PC-9 (cell line): ENCODE data around the gene ELL2. TPM values are rescaled to one million over a fixed set of nuclear protein-coding genes. Genes with fewer than 3 reads are reported as not detected.
"Not testable (repeated sequence)": the region's sequence is repeated elsewhere in the genome, so short reads cannot be mapped to it uniquely, and the experiment has no call there.

Experiments
- BruUV-seq: library from RNA; stranded (reverse); fragments of 400-500 nt; replicated peaks from 2 replicates; lab custom pipeline; 2021; lab: Mats Ljungman, UMichigan
- CTCF ChIA-PET: fragments of 300-600 bp; sonication (Branson Sonifier 250); formaldehyde crosslinking; loops from one replicate; lab custom pipeline; 2022; ENCODE audit warnings: antibody characterized with exemption; lab: Charles Lee
- POLR2A ChIA-PET: fragments of 300-600 bp; sonication (Branson Sonifier 250); formaldehyde crosslinking; loops from one replicate; lab custom pipeline; 2022; ENCODE audit warnings: antibody characterized with exemption; ENCODE audit not compliant: unreplicated experiment; lab: Charles Lee
- DNase-seq, 2 experiments: peaks; one replicate each; pipeline versions ENCODE4 v3.0.0 to v3.0.0-alpha.2; 2015 to 2022; ENCODE audit warnings: mixed read lengths in 1 of 2
- H2AFZ ChIP-seq: fragments of 200-600 bp; sonication (generic); 2 replicates; pipeline ENCODE4 v1.8.1; 2017; ENCODE audit warnings: antibody characterized with exemption
- H3F3A ChIP-seq: fragments of 200-600 bp; sonication (generic); 2 replicates; pipeline ENCODE4 v1.8.1; 2017; ENCODE audit warnings: antibody characterized with exemption, mild to moderate bottlenecking, low read depth; ENCODE audit not compliant: insufficient read depth
- H3K27ac ChIP-seq: fragments of 200-600 bp; sonication (generic); 2 replicates; pipeline ENCODE4 v1.6.1; 2016; ENCODE audit warnings: mixed run types
- H3K27me3 ChIP-seq: fragments of 200-600 bp; sonication (generic); 2 replicates; pipeline ENCODE4 v1.6.1; 2016; ENCODE audit warnings: low read depth, mixed run types; ENCODE audit not compliant: insufficient read depth
- H3K36me3 ChIP-seq: fragments of 200-600 bp; sonication (generic); 2 replicates; pipeline ENCODE4 v1.6.1; 2016; ENCODE audit warnings: low read depth, mixed run types
- H3K4me1 ChIP-seq: fragments of 200-600 bp; sonication (generic); replicated peaks from 2 replicates; pipeline ENCODE4 v1.6.1; 2016; ENCODE audit warnings: mixed run types; ENCODE audit not compliant: insufficient read depth
- H3K4me2 ChIP-seq: fragments of 200-600 bp; sonication (generic); 2 replicates; pipeline ENCODE4 v1.6.1; 2017; ENCODE audit warnings: mixed run types
- H3K4me3 ChIP-seq: fragments of 200-600 bp; sonication (generic); 2 replicates; pipeline ENCODE4 v1.6.1; 2016; ENCODE audit warnings: mixed run types
- H3K79me2 ChIP-seq: fragments of 200-600 bp; sonication (generic); 2 replicates; pipeline ENCODE4 v1.6.1; 2017; ENCODE audit warnings: low read depth, mixed run types
- H3K9me2 ChIP-seq: fragments of 200-600 bp; sonication (generic); 2 replicates; pipeline ENCODE4 v1.8.1; 2017; ENCODE audit warnings: mild to moderate bottlenecking; ENCODE audit not compliant: insufficient read depth
- H3K9me3 ChIP-seq: fragments of 200-600 bp; sonication (generic); 2 replicates; pipeline ENCODE4 v1.8.1; 2016; ENCODE audit warnings: low read depth; ENCODE audit not compliant: insufficient read depth
- H4K20me1 ChIP-seq: fragments of 200-600 bp; sonication (generic); 2 replicates; pipeline ENCODE4 v1.8.1; 2017; ENCODE audit not compliant: insufficient read depth
- CTCF ChIP-seq: fragments of 200-600 bp; sonication (generic); conservative IDR thresholded peaks from 2 replicates; pipeline ENCODE4 v1.6.1; 2017; ENCODE audit warnings: mixed run types, antibody characterized with exemption, mild to moderate bottlenecking, moderate library complexity
- EZH2 ChIP-seq: fragments of 200-600 bp; sonication (generic); IDR thresholded peaks from 2 replicates; pipeline ENCODE4 v1.8.0; 2017; ENCODE audit warnings: antibody characterized with exemption, low read depth
- intact Hi-C: fragments of 100-400 bp; cut with micrococcal nuclease; formaldehyde crosslinking; loops from one replicate; pipeline ENCODE4 v1.10.0; 2022; ENCODE audit not compliant: unreplicated experiment
- total RNA-seq: library from RNA; stranded (reverse); gene quantifications from 2 replicates; pipeline ENCODE4 v1.2.3, GENCODE V29; 2021

Gene ELL2
- total RNA-seq, 1 experiment from 2014 or later: 25.5 TPM

- ChIA-PET POLR2A (no interaction called here), CTCF (no interaction called here)
- Histone ChIP-seq H2AFZ (no peak overlapping the region), H3K9me2 (no peaks in the 10 kb centered on the region), H3F3A (peaks cover 34% of the 10 kb centered on the region), H4K20me1 (no peaks in the 10 kb centered on the region), H3K4me3 (no peak overlapping the region), H3K4me2 (no peak overlapping the region), H3K4me1 (peaks cover 33% of the 10 kb centered on the region), H3K27ac (no peak overlapping the region), H3K79me2 (no peaks in the 10 kb centered on the region), H3K27me3 (no peaks in the 10 kb centered on the region), H3K36me3 (no peaks in the 10 kb centered on the region), H3K9me3 (no peaks in the 10 kb centered on the region)
- no TSS peak for BruUV-seq
- intact Hi-C loops: no loop called here
- TF ChIP-seq CTCF (no peak), EZH2 (no peak)
- no peak for DNase-seq
These were observed 105.1 kb downstream of the ELL2 start for GRCh38 chr5:95856501-95856981.

GRCh38 chr5:95853490-95853889 lies 108.2 kb downstream of the ELL2 start:
- ChIA-PET CTCF (no interaction called here), POLR2A (no interaction called here)

GRCh38 chr5:95852567-95852966 lies 109.1 kb downstream of the ELL2 start:
- no peaks in the 10 kb centered on the region for H3K36me3 ChIP-seq
- no TSS peak for BruUV-seq
- intact Hi-C loops: no loop called here
- H3K79me2 ChIP-seq: no peaks in the 10 kb centered on the region
- TF ChIP-seq CTCF: no peak
- no peak for TF ChIP-seq EZH2
- DNase-seq: no peak
- no peaks in the 10 kb centered on the region for H3K27me3 ChIP-seq
- H3K4me2 ChIP-seq: no peak overlapping the region
- CTCF ChIA-PET: no interaction called here
- no peak overlapping the region for H3K4me3 ChIP-seq
- no peaks in the 10 kb centered on the region for H3K9me2 ChIP-seq
- H2AFZ ChIP-seq: no peak overlapping the region
- no peaks in the 10 kb centered on the region for H4K20me1 ChIP-seq
- no peak overlapping the region for H3K27ac ChIP-seq
- H3K4me1 ChIP-seq: no peaks in the 10 kb centered on the region
- POLR2A ChIA-PET: no interaction called here
- no peaks in the 10 kb centered on the region; the same call in 1 of the 2 replicates for H3F3A ChIP-seq
- H3K9me3 ChIP-seq: no peaks in the 10 kb centered on the region

More at GRCh38 chr5:95853490-95853889, 108.2 kb downstream of the ELL2 start:
- intact Hi-C loops: no loop called here
- no peaks in the 10 kb centered on the region for H3K36me3 ChIP-seq
- H3K9me3 ChIP-seq: no peaks in the 10 kb centered on the region
- H3K4me3 ChIP-seq: no peak overlapping the region
- no peak overlapping the region for H3K4me2 ChIP-seq
- TF ChIP-seq CTCF: no peak
- no peak for TF ChIP-seq EZH2
- no peaks in the 10 kb centered on the region for H3K79me2 ChIP-seq
- H2AFZ ChIP-seq: no peak overlapping the region
- no TSS peak for BruUV-seq
- no peak overlapping the region for H3K27ac ChIP-seq
- H3K4me1 ChIP-seq: peaks cover 7% of the 10 kb centered on the region
- DNase-seq: no peak
- H3F3A ChIP-seq: peaks cover 6% of the 10 kb centered on the region; the same call in 1 of the 2 replicates
- H3K9me2 ChIP-seq: no peaks in the 10 kb centered on the region
- H3K27me3 ChIP-seq: no peaks in the 10 kb centered on the region
- H4K20me1 ChIP-seq: no peaks in the 10 kb centered on the region

- CTCF ChIA-PET, H3K9me2 ChIP-seq: not testable (repeated sequence)
These were observed 110.5 kb downstream of the ELL2 start for GRCh38 chr5:95851141-95851540.

More at GRCh38 chr5:95851141-95851540, 110.5 kb downstream of the ELL2 start:
- H2AFZ ChIP-seq, DNase-seq, H3K4me3 ChIP-seq, H4K20me1 ChIP-seq, H3K4me1 ChIP-seq, intact Hi-C loops, POLR2A ChIA-PET, H3F3A ChIP-seq, H3K9me3 ChIP-seq, H3K4me2 ChIP-seq, H3K36me3 ChIP-seq, H3K79me2 ChIP-seq, H3K27me3 ChIP-seq, BruUV-seq, H3K27ac ChIP-seq: not testable (repeated sequence)
